ENCODE data around the gene PTPN22.

GRCh38 chr1:113879739-113880038, 8.2 kb upstream of the PTPN22 start:
- TF ChIP-seq CTCF (conservative IDR thresholded peaks at IDR 0.05; ENCODE audit: low read length) (no peak), EZH2phosphoT487 (IDR thresholded peaks at IDR 0.05; ENCODE audit: borderline replicate concordance, low read depth, low read length) (no peak)
